WTC11 (cell line): ENCODE data around the gene NOXA1. TPM values are rescaled to one million over a fixed set of nuclear protein-coding genes. Genes with fewer than 3 reads are reported as not detected.

Experiments
- ATAC-seq: fragments of 200-7000 bp; cut with Tn5 transposase; 2 replicates; pipeline ENCODE4 v1.10.0; 2021; ENCODE audit warnings: mild to moderate bottlenecking, moderate library complexity
- CTCF ChIA-PET: fragments of 300-600 bp; sonication (Branson Sonifier 250); formaldehyde crosslinking; loops from one replicate; lab custom pipeline; 2021; ENCODE audit warnings: antibody characterized with exemption; lab: Charles Lee
- POLR2A ChIA-PET: fragments of 350-600 bp; sonication (Branson Sonifier 250); formaldehyde crosslinking; loops from one replicate; lab custom pipeline; 2021; ENCODE audit warnings: antibody characterized with exemption; lab: Charles Lee
- DNase-seq: peaks from one replicate; pipeline ENCODE4 v3.0.0; 2021; ENCODE audit warnings: low spot score
- H3K27ac Mint-ChIP-seq: 2 replicates; pipeline ENCODE4 v1.8.0; 2021; ENCODE audit warnings: mixed read lengths
- H3K27me3 Mint-ChIP-seq: 2 replicates; pipeline ENCODE4 v1.8.0; 2021; ENCODE audit warnings: low read depth, mild to moderate bottlenecking, moderate library complexity, mixed read lengths
- H3K36me3 Mint-ChIP-seq: 2 replicates; pipeline ENCODE4 v1.8.0; 2021; ENCODE audit warnings: mixed read lengths
- H3K4me1 Mint-ChIP-seq: 2 replicates; pipeline ENCODE4 v1.8.0; 2022; ENCODE audit warnings: mixed read lengths
- H3K4me3 Mint-ChIP-seq: 2 replicates; pipeline ENCODE4 v1.8.0; 2021; ENCODE audit warnings: mild to moderate bottlenecking, moderate library complexity, mixed read lengths
- H3K9me3 Mint-ChIP-seq: 2 replicates; pipeline ENCODE4 v1.8.0; 2021; ENCODE audit warnings: mixed read lengths
- FOXP1 ChIP-seq: sonication (generic); formaldehyde crosslinking; IDR thresholded peaks from 2 replicates; pipeline ENCODE4 v1.8.0; 2022; ENCODE audit warnings: missing genetic modification reagents, mild to moderate bottlenecking, moderate library complexity, borderline replicate concordance
- GRHL2 ChIP-seq: fragments of 250-450 bp; sonication (Bioruptor Pico); IDR thresholded peaks from 2 replicates; pipeline ENCODE4 v1.8.0; 2022; ENCODE audit warnings: mild to moderate bottlenecking, moderate library complexity; ENCODE audit not compliant: insufficient replicate concordance, severe bottlenecking
- SOX15 ChIP-seq: fragments of 250-450 bp; sonication (Bioruptor Pico); IDR thresholded peaks from 2 replicates; pipeline ENCODE4 v1.9.0; 2021; ENCODE audit warnings: mild to moderate bottlenecking
- ZNF317 ChIP-seq: sonication (generic); formaldehyde crosslinking; IDR thresholded peaks from 2 replicates; pipeline ENCODE4 v1.8.1; 2023; ENCODE audit warnings: low read depth, mild to moderate bottlenecking, moderate library complexity, missing genetic modification reagents, borderline replicate concordance
- total RNA-seq: library from RNA; stranded (reverse); gene quantifications from 3 replicates; pipeline ENCODE4 v1.2.3, GENCODE V29; 2021
- TF ChIP-seq, protein P1 (sequence below): sonication (generic); formaldehyde crosslinking; IDR thresholded peaks from 2 replicates; pipeline ENCODE4 v1.8.1; 2023; ENCODE audit warnings: mild to moderate bottlenecking, missing genetic modification reagents, moderate library complexity
- TF ChIP-seq, protein P2 (sequence below): fragments of 250-450 bp; sonication (Bioruptor Pico); IDR thresholded peaks from 2 replicates; pipeline ENCODE4 v1.9.0; 2021; ENCODE audit warnings: mild to moderate bottlenecking
- TF ChIP-seq, protein P3 (sequence below): sonication (generic); formaldehyde crosslinking; IDR thresholded peaks from 2 replicates; pipeline ENCODE4 v1.8.1; 2023; ENCODE audit warnings: mild to moderate bottlenecking, missing genetic modification reagents, moderate library complexity
- TF ChIP-seq, protein P4 (sequence below): fragments of 200-600 bp; IDR thresholded peaks from 2 replicates; pipeline ENCODE4 v1.8.0; 2022; ENCODE audit warnings: antibody characterized with exemption
- TF ChIP-seq, protein P5 (sequence below): sonication (generic); formaldehyde crosslinking; IDR thresholded peaks from 2 replicates; pipeline ENCODE4 v1.8.0; 2022; ENCODE audit warnings: mild to moderate bottlenecking, missing genetic modification reagents

NOXA1 gene
- total RNA-seq, 1 experiment from 2014 or later: 2.9 TPM

DNA sequence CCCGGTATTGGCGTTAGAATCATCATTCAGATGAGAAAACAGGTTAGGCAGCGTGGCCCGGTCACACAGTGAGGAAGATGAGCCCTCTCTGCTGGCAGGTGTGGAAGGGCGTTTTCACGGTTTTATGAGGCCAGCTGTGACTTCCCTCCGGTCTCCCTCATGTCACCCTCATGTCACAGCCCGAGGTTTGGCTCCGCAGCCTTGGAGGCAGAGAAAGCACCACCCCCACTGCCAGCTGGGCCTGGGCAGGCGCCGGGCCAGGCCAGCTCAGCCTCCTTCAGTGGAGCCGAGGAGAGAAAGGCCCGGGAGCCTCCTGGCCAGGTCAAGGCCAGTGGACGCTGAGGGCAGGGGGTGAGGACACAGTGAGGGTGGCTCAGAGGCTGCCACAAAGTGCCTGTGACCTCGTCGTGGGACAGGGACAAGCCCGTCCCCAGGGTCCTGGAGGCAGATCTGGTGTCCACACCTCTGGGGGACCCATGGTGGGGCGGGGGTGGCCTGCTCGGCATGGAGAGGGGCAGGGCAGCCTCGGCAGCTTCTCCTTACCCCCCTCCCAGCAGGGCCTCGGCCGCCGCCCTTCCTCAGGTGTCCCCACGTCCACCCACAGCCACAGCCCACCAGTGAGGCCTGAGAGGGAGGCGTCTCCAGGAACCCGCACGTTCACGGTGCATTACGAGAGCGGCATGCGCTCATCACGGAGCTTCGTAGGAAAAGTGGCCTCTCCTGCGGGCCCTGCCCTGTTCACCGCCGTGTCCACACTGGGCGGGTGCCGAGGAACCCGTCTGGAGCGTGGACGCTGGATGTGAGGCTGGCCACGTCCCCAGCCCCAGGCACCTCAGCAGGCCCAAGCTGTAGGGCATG lies 32.4 kb upstream of the NOXA1 start (continued):
- TF ChIP-seq, protein P1, sequence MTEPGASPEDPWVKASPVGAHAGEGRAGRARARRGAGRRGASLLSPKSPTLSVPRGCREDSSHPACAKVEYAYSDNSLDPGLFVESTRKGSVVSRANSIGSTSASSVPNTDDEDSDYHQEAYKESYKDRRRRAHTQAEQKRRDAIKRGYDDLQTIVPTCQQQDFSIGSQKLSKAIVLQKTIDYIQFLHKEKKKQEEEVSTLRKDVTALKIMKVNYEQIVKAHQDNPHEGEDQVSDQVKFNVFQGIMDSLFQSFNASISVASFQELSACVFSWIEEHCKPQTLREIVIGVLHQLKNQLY (CRISPR knock-in tag): no peak
- TF ChIP-seq, protein P2, sequence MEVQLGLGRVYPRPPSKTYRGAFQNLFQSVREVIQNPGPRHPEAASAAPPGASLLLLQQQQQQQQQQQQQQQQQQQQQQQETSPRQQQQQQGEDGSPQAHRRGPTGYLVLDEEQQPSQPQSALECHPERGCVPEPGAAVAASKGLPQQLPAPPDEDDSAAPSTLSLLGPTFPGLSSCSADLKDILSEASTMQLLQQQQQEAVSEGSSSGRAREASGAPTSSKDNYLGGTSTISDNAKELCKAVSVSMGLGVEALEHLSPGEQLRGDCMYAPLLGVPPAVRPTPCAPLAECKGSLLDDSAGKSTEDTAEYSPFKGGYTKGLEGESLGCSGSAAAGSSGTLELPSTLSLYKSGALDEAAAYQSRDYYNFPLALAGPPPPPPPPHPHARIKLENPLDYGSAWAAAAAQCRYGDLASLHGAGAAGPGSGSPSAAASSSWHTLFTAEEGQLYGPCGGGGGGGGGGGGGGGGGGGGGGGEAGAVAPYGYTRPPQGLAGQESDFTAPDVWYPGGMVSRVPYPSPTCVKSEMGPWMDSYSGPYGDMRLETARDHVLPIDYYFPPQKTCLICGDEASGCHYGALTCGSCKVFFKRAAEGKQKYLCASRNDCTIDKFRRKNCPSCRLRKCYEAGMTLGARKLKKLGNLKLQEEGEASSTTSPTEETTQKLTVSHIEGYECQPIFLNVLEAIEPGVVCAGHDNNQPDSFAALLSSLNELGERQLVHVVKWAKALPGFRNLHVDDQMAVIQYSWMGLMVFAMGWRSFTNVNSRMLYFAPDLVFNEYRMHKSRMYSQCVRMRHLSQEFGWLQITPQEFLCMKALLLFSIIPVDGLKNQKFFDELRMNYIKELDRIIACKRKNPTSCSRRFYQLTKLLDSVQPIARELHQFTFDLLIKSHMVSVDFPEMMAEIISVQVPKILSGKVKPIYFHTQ: no peak
- TF ChIP-seq, protein P3, sequence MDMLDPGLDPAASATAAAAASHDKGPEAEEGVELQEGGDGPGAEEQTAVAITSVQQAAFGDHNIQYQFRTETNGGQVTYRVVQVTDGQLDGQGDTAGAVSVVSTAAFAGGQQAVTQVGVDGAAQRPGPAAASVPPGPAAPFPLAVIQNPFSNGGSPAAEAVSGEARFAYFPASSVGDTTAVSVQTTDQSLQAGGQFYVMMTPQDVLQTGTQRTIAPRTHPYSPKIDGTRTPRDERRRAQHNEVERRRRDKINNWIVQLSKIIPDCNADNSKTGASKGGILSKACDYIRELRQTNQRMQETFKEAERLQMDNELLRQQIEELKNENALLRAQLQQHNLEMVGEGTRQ: no peak
- TF ChIP-seq ZNF317 (CRISPR knock-in tag) (no peak), GRHL2 (CRISPR knock-in tag) (no peak)
- TF ChIP-seq, protein P4, sequence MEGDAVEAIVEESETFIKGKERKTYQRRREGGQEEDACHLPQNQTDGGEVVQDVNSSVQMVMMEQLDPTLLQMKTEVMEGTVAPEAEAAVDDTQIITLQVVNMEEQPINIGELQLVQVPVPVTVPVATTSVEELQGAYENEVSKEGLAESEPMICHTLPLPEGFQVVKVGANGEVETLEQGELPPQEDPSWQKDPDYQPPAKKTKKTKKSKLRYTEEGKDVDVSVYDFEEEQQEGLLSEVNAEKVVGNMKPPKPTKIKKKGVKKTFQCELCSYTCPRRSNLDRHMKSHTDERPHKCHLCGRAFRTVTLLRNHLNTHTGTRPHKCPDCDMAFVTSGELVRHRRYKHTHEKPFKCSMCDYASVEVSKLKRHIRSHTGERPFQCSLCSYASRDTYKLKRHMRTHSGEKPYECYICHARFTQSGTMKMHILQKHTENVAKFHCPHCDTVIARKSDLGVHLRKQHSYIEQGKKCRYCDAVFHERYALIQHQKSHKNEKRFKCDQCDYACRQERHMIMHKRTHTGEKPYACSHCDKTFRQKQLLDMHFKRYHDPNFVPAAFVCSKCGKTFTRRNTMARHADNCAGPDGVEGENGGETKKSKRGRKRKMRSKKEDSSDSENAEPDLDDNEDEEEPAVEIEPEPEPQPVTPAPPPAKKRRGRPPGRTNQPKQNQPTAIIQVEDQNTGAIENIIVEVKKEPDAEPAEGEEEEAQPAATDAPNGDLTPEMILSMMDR: no peak

DNA sequence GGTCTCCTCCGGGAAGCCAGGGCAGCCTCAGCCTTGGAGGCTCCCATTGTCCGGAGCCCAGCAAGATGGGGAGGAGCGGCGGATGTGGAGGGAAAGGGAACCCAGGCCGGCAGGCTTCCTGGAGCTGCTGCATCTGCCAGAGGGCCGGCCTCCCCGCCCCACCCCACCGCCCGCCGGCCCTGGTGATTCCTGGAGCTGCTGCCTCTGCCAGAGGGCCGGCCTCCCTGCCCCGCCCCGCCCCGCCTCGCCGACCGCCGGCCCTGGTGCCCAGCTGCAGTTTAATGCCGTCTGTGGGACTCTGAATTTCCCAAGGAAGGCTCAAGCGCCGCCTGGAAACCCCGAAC lies 31.8 kb upstream of the NOXA1 start:
- ATAC-seq: no peak
- H3K9me3 Mint-ChIP-seq: no peaks in the 10 kb centered on the region
- no peak overlapping the region for H3K4me3 Mint-ChIP-seq
- no peak for DNase-seq
- ChIA-PET CTCF (interaction anchor here (0.9 to 1.2 kb wide), 2 partner anchors 89 to 105 kb away, joined by 3 to 4 read pairs; partner anchors contain the start of gene NRARP), POLR2A (no interaction called here)
- no peak overlapping the region for H3K27ac Mint-ChIP-seq
- no peaks in the 10 kb centered on the region for H3K27me3 Mint-ChIP-seq
- TF ChIP-seq, protein P1 (CRISPR knock-in tag): no peak
- TF ChIP-seq, protein P5, sequence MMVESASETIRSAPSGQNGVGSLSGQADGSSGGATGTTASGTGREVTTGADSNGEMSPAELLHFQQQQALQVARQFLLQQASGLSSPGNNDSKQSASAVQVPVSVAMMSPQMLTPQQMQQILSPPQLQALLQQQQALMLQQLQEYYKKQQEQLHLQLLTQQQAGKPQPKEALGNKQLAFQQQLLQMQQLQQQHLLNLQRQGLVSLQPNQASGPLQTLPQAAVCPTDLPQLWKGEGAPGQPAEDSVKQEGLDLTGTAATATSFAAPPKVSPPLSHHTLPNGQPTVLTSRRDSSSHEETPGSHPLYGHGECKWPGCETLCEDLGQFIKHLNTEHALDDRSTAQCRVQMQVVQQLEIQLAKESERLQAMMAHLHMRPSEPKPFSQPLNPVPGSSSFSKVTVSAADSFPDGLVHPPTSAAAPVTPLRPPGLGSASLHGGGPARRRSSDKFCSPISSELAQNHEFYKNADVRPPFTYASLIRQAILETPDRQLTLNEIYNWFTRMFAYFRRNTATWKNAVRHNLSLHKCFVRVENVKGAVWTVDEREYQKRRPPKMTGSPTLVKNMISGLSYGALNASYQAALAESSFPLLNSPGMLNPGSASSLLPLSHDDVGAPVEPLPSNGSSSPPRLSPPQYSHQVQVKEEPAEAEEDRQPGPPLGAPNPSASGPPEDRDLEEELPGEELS (CRISPR knock-in tag): no peak
- TF ChIP-seq FOXP1 (CRISPR knock-in tag) (no peak), SOX15 (CRISPR knock-in tag) (no peak)
- TF ChIP-seq, protein P3: no peak
- TF ChIP-seq, protein P4: no peak
- H3K36me3 Mint-ChIP-seq: peaks cover 3% of the 10 kb centered on the region; the same call in 1 of the 2 replicates
- no peaks in the 10 kb centered on the region for H3K4me1 Mint-ChIP-seq
